GM19452 (cell line): ENCODE results near the gene CFAP69.
"Not testable (repeated sequence)": the region's sequence is repeated elsewhere in the genome, so short reads cannot be mapped to it uniquely, and the experiment has no call there.

ENCODE experiments used
- ATAC-seq: cut with Tn5 transposase; IDR thresholded peaks from one replicate; pipeline ENCODE4 v1.9.1; 2021; ENCODE audit not compliant: unreplicated experiment

CFAP69 gene

DNA sequence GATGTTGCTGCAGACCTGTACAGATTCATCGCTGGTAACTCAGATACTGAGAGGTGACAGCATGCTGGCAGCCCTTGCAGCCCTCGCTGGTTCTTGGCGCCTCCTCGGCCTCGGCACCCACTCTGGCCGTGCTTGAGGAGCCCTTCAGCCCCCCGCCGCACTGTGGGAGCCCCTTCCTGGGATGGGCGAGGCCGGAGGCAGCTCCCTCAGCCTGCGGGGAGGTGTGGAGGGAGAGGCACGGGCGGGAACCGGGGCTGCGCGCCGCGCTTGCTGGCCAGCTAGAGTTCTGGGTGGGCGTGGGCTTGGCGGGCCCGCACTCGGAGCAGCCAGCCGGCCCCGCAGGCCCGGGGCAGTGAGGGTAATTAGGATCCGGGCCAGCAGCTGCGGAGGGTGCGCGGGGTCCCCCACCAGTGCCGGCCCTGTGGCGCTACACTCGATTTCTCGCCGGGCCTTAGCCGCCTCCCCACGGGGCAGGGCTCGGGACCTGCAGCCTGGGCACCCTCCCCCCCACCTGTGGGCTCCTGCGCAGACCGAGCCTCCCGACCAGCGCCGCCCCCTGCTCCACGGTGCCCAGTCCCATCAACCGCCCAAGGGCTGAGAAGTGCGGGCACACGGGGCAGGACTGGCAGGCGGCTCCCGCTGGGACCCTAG, 89.3 kb downstream of the CFAP69 start:
- ATAC-seq = no peak

DNA sequence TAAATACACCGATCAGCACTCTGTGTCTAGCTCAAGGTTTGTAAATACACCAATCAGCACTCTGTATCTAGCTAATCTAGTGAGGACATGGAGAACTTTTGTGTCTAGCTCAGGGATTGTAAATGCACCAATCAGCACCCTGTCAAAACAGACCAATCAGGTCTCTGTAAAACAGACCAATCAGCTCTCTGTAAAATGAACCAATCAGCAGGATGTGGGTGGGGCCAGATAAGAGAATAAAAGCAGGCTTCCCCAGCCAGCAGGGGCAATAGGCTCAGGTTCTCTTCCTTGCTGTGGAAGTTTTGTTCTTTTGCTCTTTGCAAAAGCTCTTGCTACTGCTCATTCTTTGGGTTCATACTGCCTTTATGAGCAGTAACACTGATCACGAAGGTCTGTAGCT, 90.0 kb downstream of the CFAP69 start:
- ATAC-seq = not testable (repeated sequence)

DNA sequence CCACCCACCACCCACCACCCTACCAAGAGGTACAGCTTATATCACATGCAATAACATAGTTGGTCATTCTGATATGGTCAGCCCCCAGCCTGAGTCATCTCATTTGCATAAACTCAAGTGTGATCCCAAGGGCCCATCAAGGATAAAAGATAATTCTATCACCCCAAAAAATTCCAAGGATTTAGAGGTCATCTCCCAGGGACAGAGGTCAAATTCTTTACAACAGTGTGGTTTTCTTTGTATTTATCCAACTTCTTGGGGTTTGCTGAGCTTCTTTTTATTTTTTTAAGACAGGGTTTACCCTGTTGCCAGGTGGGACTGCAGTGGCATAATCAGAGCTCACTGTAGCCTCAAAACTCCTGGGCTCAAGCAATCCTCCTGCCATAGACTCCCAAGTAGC, 92.1 kb downstream of the CFAP69 start:
- ATAC-seq = no peak

DNA sequence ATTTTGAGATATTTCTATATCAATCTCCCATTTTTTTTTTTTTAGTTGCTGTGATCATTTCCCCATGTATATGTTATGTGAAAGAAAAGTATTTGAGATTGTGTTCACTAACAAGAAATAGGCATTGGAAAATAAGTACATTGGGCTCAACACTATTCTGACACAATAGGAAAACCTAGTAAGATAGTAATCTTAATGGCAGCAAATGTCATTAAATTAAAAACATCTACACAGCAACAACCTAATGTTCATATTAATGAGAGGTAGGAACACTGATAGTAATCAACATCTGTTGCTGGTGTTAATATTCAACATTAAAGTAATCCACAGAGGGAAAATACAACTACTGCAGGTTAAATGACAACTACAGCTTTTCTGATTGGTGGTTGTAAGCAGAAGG, 100.0 kb downstream of the CFAP69 start:
- ATAC-seq = no peak

DNA sequence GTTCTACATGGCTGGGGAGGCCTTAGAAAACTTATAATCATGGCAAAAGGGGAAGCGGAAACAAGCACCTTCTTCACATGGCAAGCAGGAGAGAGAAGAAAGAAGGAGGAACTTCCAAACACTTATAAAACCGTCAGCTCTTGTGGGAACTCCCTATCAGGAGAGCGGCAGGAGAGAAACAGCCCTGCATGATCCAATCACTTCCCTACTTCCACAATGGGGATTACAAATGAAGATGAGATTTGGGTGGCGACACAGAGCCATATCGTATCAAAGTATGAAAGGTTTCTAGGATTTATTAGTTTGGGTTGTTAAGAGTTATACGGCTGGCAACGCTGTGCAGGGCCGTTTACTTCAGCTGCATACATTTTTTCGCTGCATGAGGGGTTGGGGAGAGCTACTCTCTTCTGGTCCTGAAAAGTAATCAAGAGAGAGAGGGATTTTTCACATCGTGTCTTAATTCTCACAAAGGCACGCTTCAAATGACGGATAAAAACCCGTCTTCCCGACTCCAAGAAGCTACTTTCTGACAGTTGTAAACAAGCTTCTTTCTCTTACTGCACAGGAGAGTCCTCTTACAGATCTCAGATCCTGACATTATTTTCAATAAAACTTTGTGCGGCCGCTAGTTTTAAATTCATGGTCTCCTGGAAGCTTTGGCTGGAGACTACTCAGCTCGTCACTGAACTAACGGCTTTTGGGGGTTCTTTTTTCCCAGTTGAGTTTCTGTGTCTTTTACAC, 100.8 kb downstream of the CFAP69 start:
- ATAC-seq = peak; percentile 12

DNA sequence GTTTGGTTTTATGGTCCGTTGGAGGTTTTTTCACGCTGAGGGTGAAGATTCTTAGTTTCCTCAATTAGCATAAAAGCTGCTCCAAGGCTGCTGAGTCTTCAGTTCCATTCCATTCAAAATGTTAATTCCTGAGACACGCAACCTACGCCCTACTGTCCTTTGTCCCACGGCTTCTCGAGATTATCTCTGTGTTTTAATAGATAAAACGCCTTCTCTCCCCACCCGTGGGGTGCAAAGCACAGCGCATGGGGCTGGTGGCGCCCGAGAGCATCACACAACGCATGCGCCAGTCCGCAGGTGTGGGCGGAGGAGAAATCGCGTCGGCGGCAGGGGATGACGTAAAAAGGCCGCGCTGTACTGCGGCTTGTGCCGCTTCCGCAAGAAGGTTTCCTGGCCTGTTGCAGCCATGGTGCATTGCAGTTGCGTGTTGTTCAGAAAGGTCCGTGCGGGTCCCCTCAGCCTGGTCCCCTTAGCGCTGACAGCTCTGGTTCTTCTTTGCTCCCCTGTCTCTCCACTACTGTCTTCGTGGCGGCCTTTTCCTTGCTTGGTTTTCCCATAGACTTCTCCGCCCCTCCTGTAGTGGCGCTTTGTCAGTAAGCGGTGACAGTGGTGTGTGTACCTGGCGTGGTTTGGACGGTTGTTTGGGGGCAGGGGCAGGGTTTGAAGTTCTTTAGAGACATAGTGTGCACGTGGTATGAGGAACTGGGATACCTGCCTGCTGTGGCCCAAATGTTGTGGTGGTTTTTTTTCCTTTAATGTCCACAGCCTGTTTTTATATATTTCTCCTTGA, 101.6 kb downstream of the CFAP69 start, which contains the start of gene GTPBP10:
Gene GTPBP10, plus strand, starts transcription at position 381 of the 790 bp plus-strand sequence. Its CDS starts 26 bp downstream, at position 407.
- peak; percentile 96 for ATAC-seq

DNA sequence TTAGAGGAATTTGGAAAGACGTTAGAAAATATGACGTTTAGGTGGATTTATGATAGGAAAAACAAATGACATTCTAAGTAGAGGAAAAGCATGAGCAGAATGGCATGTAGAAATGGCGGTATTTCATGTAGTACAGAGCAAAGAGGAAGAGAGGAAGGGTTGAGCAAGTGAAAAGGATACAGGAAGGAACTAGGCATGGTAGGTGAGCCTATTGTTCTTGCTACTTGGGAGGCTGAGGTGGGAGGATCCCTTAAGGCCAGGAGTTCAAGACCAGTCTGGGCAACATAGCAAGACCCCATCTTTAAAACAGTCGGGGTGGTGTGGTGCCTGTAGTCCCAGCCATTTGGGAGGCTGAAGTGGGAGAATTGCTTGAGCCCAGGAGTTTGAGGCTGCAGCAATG, 102.8 kb downstream of the CFAP69 start:
- ATAC-seq = no peak

DNA sequence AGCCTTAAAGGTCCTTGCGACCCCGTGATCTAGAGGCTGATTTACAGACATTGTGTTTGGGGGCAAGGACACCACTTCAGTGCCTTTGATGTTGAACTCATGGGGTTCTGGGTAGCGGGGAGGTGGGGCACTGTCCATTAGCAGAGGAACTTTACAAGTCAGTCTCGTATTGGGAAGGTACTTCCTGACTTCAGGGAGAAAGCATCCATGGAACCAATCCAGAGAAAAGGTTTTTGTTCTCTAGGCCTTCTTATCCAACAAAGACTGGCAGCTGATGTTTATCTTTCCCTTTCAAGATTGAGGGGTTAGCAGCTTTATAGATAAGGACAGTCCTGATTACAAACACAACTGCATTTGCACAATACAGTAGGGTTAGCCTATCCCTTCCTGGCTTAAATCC, 104.3 kb downstream of the CFAP69 start:
- ATAC-seq = no peak

DNA sequence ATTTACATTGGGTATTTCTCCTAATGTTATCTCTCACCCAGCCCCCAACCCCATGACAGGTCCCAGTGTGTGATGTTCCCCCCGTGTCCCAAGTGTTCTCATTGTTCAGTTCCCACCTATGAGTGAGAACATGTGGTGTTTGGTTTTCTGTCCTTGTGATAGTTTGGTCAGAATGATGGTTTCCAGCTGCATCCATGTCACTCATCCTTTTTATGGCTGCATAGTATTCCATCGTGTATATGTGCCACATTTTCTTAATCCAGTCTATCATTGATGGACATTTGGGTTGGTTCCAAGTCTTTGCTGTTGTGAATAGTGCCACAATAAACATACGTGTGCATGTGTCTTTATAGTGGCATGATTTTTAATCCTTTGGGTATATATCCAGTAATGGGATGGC, 105.1 kb downstream of the CFAP69 start:
- not testable (repeated sequence) for ATAC-seq

DNA sequence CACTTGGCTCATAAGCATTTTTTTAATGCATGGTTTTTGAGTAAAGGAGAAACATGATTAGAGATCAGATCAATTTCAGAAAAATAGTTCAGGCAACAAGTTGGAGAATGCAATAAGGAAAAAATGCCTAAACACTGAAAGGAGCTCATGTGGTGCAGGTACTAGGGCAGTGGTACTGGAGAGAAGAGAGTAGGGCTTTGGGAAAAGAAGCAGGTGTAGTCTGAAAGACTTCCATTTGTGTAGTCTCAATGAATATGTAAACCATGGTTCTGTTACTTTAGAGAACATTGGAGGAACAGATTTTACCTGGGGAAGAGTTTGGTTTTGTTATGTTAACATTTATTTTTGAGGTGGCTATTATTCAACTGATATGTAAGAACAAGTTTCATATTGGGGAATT, 107.0 kb downstream of the CFAP69 start:
- ATAC-seq = no peak
